Body of pancreas (tissue), 4 donors: ENCODE data around the gene PRPSAP2. TPM values are rescaled to one million over a fixed set of nuclear protein-coding genes. Genes with fewer than 3 reads are reported as not detected.

ENCODE experiments used
- ATAC-seq: fragments of 150-250 bp; one replicate; pipeline ENCODE4 v1.9.1; 2016
- DNase-seq, 4 donors: peaks; one replicate each; pipeline ENCODE4 v3.0.0-alpha.2; 2019
- H3K27ac ChIP-seq, 4 donors: fragments of 200-600 bp; sonication (generic); 1 replicate in 3 of 4; 2 replicates in 1 of 4; pipeline versions ENCODE4 v1.5.1 to v1.6.1; 2016 to 2019; ENCODE audit warnings: mild to moderate bottlenecking in 1 of 4, mixed read lengths in 1 of 4, moderate library complexity in 1 of 4
- H3K27me3 ChIP-seq, 2 donors: fragments of 200-600 bp; sonication (generic); one replicate each; pipeline ENCODE4 v1.6.0; 2016; ENCODE audit warnings: mild to moderate bottlenecking in 1 of 2
- H3K36me3 ChIP-seq, 2 donors: fragments of 200-600 bp; sonication (generic); replicated peaks in 1 of 2; 2 replicates each; pipeline ENCODE4 v1.5.1; 2016; ENCODE audit warnings: low read depth in 2 of 2; ENCODE audit not compliant: insufficient read depth in 1 of 2
- H3K4me1 ChIP-seq: fragments of 200-600 bp; sonication (generic); one replicate; pipeline ENCODE4 v1.6.0; 2016
- H3K4me3 ChIP-seq, 2 donors: fragments of 200-600 bp; sonication (generic); 1 replicate in 1 of 2; 2 replicates in 1 of 2; pipeline ENCODE4 v1.5.1; 2016 to 2019
- H3K9me3 ChIP-seq, 3 donors: fragments of 200-600 bp; sonication (generic); 1 replicate in 2 of 3; 2 replicates in 1 of 3; pipeline ENCODE4 v1.5.1; 2016
- CTCF ChIP-seq, 7 experiments: fragments of 450-650 bp in 4 of 7; fragments of 200-600 bp in 3 of 7; sonication (generic) in 3 of 7; IDR thresholded peaks; one replicate each; pipeline ENCODE4 v1.5.1; 2016 to 2019; ENCODE audit warnings: antibody characterized with exemption in 7 of 7
- POLR2A ChIP-seq, 3 donors: fragments of 450-650 bp; IDR thresholded peaks; one replicate each; pipeline ENCODE4 v1.6.1; 2016; ENCODE audit warnings: antibody characterized with exemption in 3 of 3, mild to moderate bottlenecking in 2 of 3
- WGBS, 2 donors: methylation state at CpG; one replicate each; pipeline ENCODE4 v1.1.5; 2017; 5-methylcytosine and 5-hydroxymethylcytosine counted together
- intact Hi-C: fragments of 100-400 bp; cut with DNase I; formaldehyde crosslinking; loops from one replicate; pipeline ENCODE4 v1.15.1; 2023
- total RNA-seq, 2 donors: library from RNA; depleted of rRNA; stranded (reverse); fragments of >200 nt; gene quantifications; one replicate each; pipeline ENCODE4 v1.1.0, GENCODE V29; 2016

The PRPSAP2 gene
- total RNA-seq, 2 donors from 2014 or later, result 16.6 to 35.6 TPM

- peaks cover 5% of the 10 kb centered on the region for H3K4me1 ChIP-seq
- ATAC-seq (no peak), DNase-seq (no peak)
- TF ChIP-seq POLR2A (IDR thresholded peaks at IDR 0.05) (no peak), CTCF (IDR thresholded peaks at IDR 0.05) (no peak)
- H3K9me3 ChIP-seq, result no peaks in the 10 kb centered on the region
- H3K36me3 ChIP-seq, result peaks cover 0 to 6% of the 10 kb centered on the region in 2 donors
- 58 to 61% methylated on average over 8 of the region's 8 CpGs for WGBS, 2 donors
- intact Hi-C loops, result loop anchor here (10.0 kb wide), 1 partner anchor 48 kb away; no protein-coding TSS in a partner anchor
- H3K27me3 ChIP-seq, result no peaks in the 10 kb centered on the region
- no peak overlapping the region for H3K4me3 ChIP-seq
- no peak overlapping the region for H3K27ac ChIP-seq
These were observed 9.2 kb downstream of the PRPSAP2 start for GRCh38 chr17:18866866-18867813.

- no peaks in the 10 kb centered on the region for H3K27me3 ChIP-seq
- intact Hi-C loops, result no loop called here
- 90 to 98% methylated on average over 6 of the region's 6 CpGs for WGBS, 2 donors
- no peak for ATAC-seq
- TF ChIP-seq CTCF (IDR thresholded peaks at IDR 0.05) (no peak), POLR2A (IDR thresholded peaks at IDR 0.05) (no peak)
- no peak overlapping the region for H3K4me3 ChIP-seq
- H3K27ac ChIP-seq, result no peak overlapping the region
- no peak for DNase-seq
- H3K4me1 ChIP-seq, result no peaks in the 10 kb centered on the region
- H3K36me3 ChIP-seq, result peaks cover 0 to 9% of the 10 kb centered on the region in 2 donors
- H3K9me3 ChIP-seq, result no peaks in the 10 kb centered on the region
These were observed 19.2 kb downstream of the PRPSAP2 start for GRCh38 chr17:18877104-18877645.

- 66 to 71% methylated on average over 2 of the region's 9 CpGs for WGBS, 2 donors
- TF ChIP-seq POLR2A (IDR thresholded peaks at IDR 0.05) (no peak), CTCF (IDR thresholded peaks at IDR 0.05) (no peak)
- Histone ChIP-seq H3K27ac (peak overlapping the region in 1 of 4 donors; percentile 18), H3K4me3 (no peak overlapping the region), H3K27me3 (no peaks in the 10 kb centered on the region), H3K36me3 (peaks cover 0 to 4% of the 10 kb centered on the region in 2 donors), H3K9me3 (no peaks in the 10 kb centered on the region), H3K4me1 (peaks cover 5% of the 10 kb centered on the region)
- intact Hi-C loops, result no loop called here
- DNase-seq (no peak), ATAC-seq (no peak)
These were observed 30.9 kb downstream of the PRPSAP2 start for GRCh38 chr17:18888766-18889290.

- no peaks in the 10 kb centered on the region for H3K27me3 ChIP-seq
- TF ChIP-seq POLR2A (IDR thresholded peaks at IDR 0.05) (no peak), CTCF (IDR thresholded peaks at IDR 0.05) (no peak)
- no peaks in the 10 kb centered on the region for H3K9me3 ChIP-seq
- peaks cover 5% of the 10 kb centered on the region for H3K4me1 ChIP-seq
- DNase-seq, result no peak
- intact Hi-C loops, result no loop called here
- no peak overlapping the region for H3K4me3 ChIP-seq
- 35 to 54% methylated on average over 5 of the region's 5 CpGs for WGBS, 2 donors
- peak overlapping the region in 2 of 4 donors; percentile 18 to 24 for H3K27ac ChIP-seq
- no peak for ATAC-seq
- H3K36me3 ChIP-seq, result peaks cover 0 to 4% of the 10 kb centered on the region in 2 donors
These were observed 31.7 kb downstream of the PRPSAP2 start for GRCh38 chr17:18889658-18890057.
